LNCAP (cell line): ENCODE results near the gene MVB12B.

ENCODE experiments used
- TF ChIP-seq, protein P1 (sequence below): fragments of 450-650 bp; IDR thresholded peaks from 2 replicates; pipeline ENCODE4 v1.5.1; 2017; ENCODE audit warnings: mild to moderate bottlenecking

The MVB12B gene

DNA sequence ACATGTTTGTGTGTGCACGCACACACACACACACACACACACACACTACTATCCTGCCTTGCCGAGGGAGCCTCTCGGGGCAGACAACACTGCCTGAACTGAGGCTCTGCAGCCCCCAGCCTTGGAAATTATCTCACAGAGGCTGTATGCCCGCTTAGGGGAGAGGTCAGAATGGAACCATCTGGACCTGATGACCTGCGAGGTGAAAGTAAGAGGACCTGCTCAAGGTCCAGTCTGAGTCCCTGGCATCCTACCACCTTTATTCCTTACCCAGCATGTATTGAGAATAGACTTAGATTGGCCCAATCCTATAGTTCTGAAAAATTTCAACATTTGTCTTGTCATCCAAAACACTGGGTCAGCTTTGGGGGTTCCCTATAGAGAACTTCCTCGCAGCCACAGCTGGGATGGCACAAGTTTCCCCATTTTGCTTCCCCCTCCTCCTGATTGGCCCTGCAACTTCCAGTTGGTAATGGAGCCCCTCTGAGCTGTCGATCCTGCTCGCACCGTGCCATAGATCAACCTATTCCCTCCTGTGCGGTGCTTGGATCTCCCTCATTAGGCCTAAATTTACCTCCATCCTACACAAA is 10.2 kb downstream of the MVB12B start:
- TF ChIP-seq, protein P1, sequence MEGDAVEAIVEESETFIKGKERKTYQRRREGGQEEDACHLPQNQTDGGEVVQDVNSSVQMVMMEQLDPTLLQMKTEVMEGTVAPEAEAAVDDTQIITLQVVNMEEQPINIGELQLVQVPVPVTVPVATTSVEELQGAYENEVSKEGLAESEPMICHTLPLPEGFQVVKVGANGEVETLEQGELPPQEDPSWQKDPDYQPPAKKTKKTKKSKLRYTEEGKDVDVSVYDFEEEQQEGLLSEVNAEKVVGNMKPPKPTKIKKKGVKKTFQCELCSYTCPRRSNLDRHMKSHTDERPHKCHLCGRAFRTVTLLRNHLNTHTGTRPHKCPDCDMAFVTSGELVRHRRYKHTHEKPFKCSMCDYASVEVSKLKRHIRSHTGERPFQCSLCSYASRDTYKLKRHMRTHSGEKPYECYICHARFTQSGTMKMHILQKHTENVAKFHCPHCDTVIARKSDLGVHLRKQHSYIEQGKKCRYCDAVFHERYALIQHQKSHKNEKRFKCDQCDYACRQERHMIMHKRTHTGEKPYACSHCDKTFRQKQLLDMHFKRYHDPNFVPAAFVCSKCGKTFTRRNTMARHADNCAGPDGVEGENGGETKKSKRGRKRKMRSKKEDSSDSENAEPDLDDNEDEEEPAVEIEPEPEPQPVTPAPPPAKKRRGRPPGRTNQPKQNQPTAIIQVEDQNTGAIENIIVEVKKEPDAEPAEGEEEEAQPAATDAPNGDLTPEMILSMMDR = no peak

DNA sequence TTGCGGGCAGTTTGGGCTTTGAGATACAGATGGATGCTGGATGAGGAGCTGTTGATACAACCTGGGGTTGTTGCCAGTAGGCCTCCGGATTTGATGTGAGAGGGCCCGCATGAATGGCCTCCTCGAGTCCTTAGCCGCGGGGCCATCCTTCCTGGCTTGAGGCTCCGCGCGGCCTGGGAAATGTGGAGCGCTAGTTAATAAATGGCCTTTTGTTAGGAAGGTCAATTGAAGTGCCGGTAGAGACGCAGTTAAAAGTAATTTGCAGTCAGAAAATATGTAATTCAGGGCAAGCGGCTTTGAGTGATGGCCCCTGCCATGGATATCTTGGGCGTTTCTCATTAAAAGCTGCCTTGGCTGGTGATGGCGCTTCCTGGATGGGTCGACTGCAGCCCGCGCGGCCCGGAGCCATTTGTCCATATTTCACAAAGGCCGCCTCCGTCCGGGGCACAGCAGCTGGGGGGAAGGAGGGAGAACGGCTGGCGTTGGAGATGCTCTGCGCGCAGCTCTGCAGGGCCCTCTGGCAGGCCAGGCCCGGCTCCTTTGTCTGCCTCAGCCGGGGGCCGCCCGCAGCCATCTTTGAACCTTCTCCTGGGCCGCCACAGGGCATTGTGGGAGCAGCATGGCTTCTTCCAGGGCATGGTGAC is 11.2 kb downstream of the MVB12B start:
- TF ChIP-seq, protein P1 = no peak

DNA sequence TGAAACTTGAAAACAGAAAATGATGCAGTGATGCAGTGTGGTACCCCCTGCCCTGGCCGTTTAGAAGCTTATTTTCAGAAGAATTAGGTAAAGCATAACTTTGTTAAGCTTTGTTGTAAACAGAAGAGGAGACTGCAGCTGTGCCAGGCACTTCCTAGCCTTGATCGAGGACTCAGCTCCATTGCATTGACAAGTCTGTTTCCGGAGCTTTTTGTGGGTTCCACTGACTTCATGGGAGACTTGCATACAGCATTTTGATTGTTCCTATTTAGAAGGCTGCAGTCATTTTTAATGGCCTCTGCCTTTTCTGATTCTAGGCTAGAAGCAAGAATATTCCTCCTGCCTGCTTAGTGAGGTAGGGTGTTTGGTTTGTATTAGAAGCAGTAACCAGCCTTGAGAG is 12.3 kb downstream of the MVB12B start:
- TF ChIP-seq, protein P1 = no peak

DNA sequence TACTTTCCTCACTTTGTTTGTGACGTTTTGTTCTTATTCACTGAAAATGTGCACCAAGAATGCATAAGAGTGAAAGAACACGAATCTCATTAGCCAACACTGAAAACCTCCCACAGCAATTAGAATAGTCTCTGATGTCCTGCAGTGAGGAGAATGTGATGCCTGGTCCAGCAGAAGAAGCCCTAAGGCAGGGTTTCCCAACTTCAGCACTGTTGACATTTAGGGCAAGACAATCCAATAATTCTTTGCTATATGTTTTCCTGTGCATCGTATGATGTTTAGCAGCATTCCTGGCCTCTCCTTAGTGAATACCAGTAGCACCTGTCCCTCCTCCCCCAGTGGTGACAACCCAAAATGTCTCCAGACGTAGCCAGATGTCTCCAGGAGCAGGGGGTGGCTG is 14.8 kb downstream of the MVB12B start:
- TF ChIP-seq, protein P1 = no peak

DNA sequence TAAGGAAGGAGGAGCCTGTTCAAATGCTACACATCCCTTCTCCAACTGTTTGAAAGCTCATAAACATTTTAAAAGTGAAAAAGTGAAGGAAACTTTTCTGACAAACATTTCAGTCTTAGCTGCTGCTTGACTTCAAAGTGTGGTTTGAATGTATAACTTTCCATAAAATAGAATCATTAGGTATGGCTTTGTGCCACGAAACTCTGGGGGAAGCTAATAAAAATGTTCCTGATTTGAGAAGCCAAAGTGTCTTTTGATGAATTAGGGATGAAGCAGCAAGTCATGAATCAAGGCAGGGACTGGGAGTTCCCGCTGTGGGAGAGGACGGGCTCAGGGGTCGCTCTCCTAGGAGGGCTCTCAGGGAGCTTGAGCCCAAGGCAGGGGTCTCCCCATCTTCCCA is 15.3 kb downstream of the MVB12B start:
- TF ChIP-seq, protein P1 = no peak

DNA sequence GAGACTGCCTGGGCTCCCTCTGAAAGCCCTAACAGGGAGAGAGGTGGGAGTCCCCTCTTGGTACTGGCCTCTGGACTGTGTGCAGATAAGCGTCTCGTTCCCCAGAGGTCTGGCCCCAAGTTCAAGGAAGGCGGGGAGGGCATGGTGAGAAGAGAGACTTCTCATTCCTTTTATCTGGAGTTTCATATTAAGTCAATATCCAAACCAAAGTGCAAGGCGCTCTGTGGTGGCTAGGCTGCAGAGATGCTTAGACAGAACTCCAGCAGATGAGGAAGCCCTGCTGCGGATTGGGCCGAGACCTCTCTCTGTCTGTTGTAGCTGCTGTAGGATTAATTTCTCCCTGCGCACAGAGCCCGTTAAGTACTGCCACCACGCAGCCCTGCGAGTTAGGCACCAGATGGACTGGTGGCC is 16.0 kb downstream of the MVB12B start:
- TF ChIP-seq, protein P1 = no peak

DNA sequence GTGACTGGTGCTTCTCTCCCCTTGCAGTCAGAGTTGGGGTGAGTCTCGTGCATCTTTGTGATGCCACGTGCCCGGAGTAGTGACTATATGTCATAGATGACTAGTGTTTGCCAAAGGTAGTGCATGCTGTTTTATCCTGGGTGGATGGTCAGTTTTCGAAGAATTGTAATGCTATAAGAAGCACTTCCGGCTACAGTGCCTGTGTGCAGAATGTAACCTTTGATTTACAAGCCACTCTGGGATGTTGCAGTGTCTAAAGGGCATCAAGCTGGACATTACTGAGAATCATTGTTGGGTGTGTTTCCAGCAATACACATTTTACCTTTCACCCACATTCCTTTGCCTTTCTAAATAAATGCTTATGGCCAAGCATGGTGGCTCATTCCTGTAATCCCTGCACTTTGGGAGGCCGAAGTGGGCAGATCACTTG is 16.7 kb downstream of the MVB12B start:
- TF ChIP-seq, protein P1 = no peak

DNA sequence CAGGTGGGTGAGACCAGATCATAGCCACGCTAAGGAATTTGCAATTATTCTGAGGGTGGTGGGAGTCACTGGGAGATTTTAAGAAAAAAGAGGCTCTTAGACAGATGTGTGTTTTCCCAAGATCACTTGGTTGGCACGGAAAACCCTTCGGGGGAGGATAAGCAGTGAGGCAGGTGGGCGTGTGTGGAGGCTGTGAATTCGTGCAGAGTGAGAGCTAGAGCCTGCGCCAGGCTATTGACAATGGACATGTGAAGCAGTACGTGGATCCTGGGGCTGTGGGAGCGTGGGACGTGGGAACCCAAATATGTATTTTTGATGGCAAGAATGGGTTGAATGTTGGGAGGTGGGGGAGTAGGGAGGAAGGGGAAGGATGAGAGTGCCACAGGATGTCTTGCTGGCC is 19.4 kb downstream of the MVB12B start:
- TF ChIP-seq, protein P1 = no peak
